CD14-positive monocyte (primary cell): Measurements from ENCODE around the gene CREB1. TPM values are rescaled to one million over a fixed set of nuclear protein-coding genes. Genes with fewer than 3 reads are reported as not detected.

Source experiments
- DNase-seq, 3 donors: peaks; one replicate each; pipeline ENCODE4 v3.0.0-alpha.2; 2011 to 2022
- H2AFZ ChIP-seq: 2 replicates; pipeline ENCODE4 v1.6.0; 2012; ENCODE audit warnings: mild to moderate bottlenecking, low read depth, low read length, inconsistent platforms; ENCODE audit not compliant: insufficient read depth, poor library complexity, severe bottlenecking
- H3K27ac ChIP-seq, 2 donors: 1 replicate in 1 of 2; 2 replicates in 1 of 2; pipeline ENCODE4 v1.5.1; 2012 to 2013; ENCODE audit warnings: low read length in 2 of 2, control low read depth in 1 of 2, inconsistent platforms in 1 of 2, low read depth in 1 of 2, mild to moderate bottlenecking in 1 of 2
- H3K27me3 ChIP-seq, 2 donors: one replicate each; pipeline versions ENCODE4 v1.6.0 to v1.6.1; 2011 to 2013; ENCODE audit warnings: low read length in 2 of 2; ENCODE audit not compliant: control insufficient read depth in 2 of 2, insufficient read depth in 2 of 2
- H3K36me3 ChIP-seq, 2 donors: replicated peaks in 1 of 2; 1 replicate in 1 of 2; 2 replicates in 1 of 2; pipeline versions ENCODE4 v1.5.1 to v1.6.1; 2012 to 2013; ENCODE audit warnings: low read length in 2 of 2, control low read depth in 1 of 2, inconsistent platforms in 1 of 2, mild to moderate bottlenecking in 1 of 2; ENCODE audit not compliant: insufficient read depth in 2 of 2, control insufficient read depth in 1 of 2
- H3K4me1 ChIP-seq, 2 donors: 1 replicate in 1 of 2; 2 replicates in 1 of 2; pipeline versions ENCODE4 v1.5.1 to v1.6.1; 2012 to 2013; ENCODE audit warnings: low read length in 2 of 2, control low read depth in 1 of 2, inconsistent platforms in 1 of 2, mild to moderate bottlenecking in 1 of 2, moderate library complexity in 1 of 2; ENCODE audit not compliant: insufficient read depth in 2 of 2, control insufficient read depth in 1 of 2
- H3K4me2 ChIP-seq: replicated peaks from 2 replicates; pipeline ENCODE3; 2012; ENCODE audit warnings: low read length, moderate library complexity, mild to moderate bottlenecking; ENCODE audit not compliant: poor library complexity, severe bottlenecking; ENCODE audit errors: extremely low read depth
- H3K4me3 ChIP-seq, 3 experiments: fragments of 200-600 bp in 1 of 3; sonication (generic) in 1 of 3; replicated peaks in 1 of 3; 1 replicate in 2 of 3; 2 replicates in 1 of 3; pipeline ENCODE4 v1.5.1; 2011 to 2013; ENCODE audit warnings: low read length in 3 of 3, mild to moderate bottlenecking in 3 of 3, control low read depth in 2 of 3, low read depth in 2 of 3, inconsistent platforms in 1 of 3, moderate library complexity in 1 of 3
- H3K79me2 ChIP-seq: 2 replicates; pipeline ENCODE4 v1.6.0; 2012; ENCODE audit warnings: mild to moderate bottlenecking, control low read depth, inconsistent platforms, low read length, moderate library complexity; ENCODE audit not compliant: insufficient read depth
- H3K9ac ChIP-seq: 2 replicates; pipeline ENCODE4 v1.6.0; 2017; ENCODE audit warnings: low read length, mild to moderate bottlenecking; ENCODE audit not compliant: insufficient read depth, poor library complexity, severe bottlenecking
- H3K9me3 ChIP-seq, 2 donors: replicated peaks in 1 of 2; 1 replicate in 1 of 2; 2 replicates in 1 of 2; pipeline versions ENCODE4 v1.5.1 to v1.6.1; 2012 to 2013; ENCODE audit warnings: low read length in 2 of 2, control low read depth in 1 of 2; ENCODE audit not compliant: control insufficient read depth in 1 of 2, insufficient read depth in 1 of 2
- H4K20me1 ChIP-seq: 2 replicates; pipeline ENCODE4 v1.6.0; 2012; ENCODE audit warnings: mild to moderate bottlenecking, low read length, control low read depth, moderate library complexity; ENCODE audit not compliant: insufficient read depth
- H3K27ac Mint-ChIP-seq, 7 donors: one replicate each; pipeline ENCODE4 v1.8.0; 2020; ENCODE audit warnings: mild to moderate bottlenecking in 7 of 7, mixed read lengths in 7 of 7, moderate library complexity in 6 of 7, inconsistent platforms in 2 of 7
- H3K27me3 Mint-ChIP-seq, 3 donors: one replicate each; pipeline ENCODE4 v1.8.0; 2021 to 2022; ENCODE audit warnings: low read depth in 3 of 3, mild to moderate bottlenecking in 3 of 3, mixed read lengths in 3 of 3, moderate library complexity in 3 of 3, inconsistent platforms in 1 of 3
- H3K36me3 Mint-ChIP-seq, 2 donors: one replicate each; pipeline ENCODE4 v1.8.0; 2020; ENCODE audit warnings: mixed read lengths in 2 of 2, inconsistent platforms in 1 of 2, mild to moderate bottlenecking in 1 of 2
- H3K4me1 Mint-ChIP-seq: one replicate; pipeline ENCODE4 v1.8.0; 2020; ENCODE audit warnings: mild to moderate bottlenecking, mixed read lengths
- H3K4me3 Mint-ChIP-seq, 2 donors: one replicate each; pipeline ENCODE4 v1.8.0; 2020; ENCODE audit warnings: mild to moderate bottlenecking in 2 of 2, mixed read lengths in 2 of 2, moderate library complexity in 1 of 2
- H3K9me3 Mint-ChIP-seq, 7 donors: one replicate each; pipeline ENCODE4 v1.8.0; 2020 to 2022; ENCODE audit warnings: mixed read lengths in 7 of 7, mild to moderate bottlenecking in 6 of 7, moderate library complexity in 6 of 7, inconsistent platforms in 2 of 7
- WGBS: methylation state at CpG from one replicate; pipeline ENCODE4 v1.1.5; 2013; ENCODE audit warnings: missing lambda C conversion rate; ENCODE audit not compliant: insufficient coverage; 5-methylcytosine and 5-hydroxymethylcytosine counted together
- intact Hi-C, 2 donors: fragments of 100-400 bp; cut with micrococcal nuclease; formaldehyde crosslinking; loops; one replicate each; pipeline versions ENCODE4 v1.15.0 to v1.15.1; 2023
- polyA plus RNA-seq, 3 donors: library from polyadenylated mRNA; depleted of rRNA in 1 of 3; unstranded in 2 of 3; stranded (reverse) in 1 of 3; fragments of 300-500 nt in 2 of 3; fragments of >200 nt in 1 of 3; fragmentation: Illumina TruSeq in 2 of 3; gene quantifications; 1 replicate in 2 of 3; 2 replicates in 1 of 3; pipeline ENCODE4 v1.2.3, GENCODE V29; 2012 to 2021
- TF ChIP-seq, protein P1 (sequence below): fragments of 200-600 bp; IDR thresholded peaks from one replicate; pipeline ENCODE4 v1.8.0; 2022; ENCODE audit warnings: antibody characterized with exemption, mild to moderate bottlenecking

CREB1 gene
- polyA plus RNA-seq, 3 donors = 43.3 to 60.5 (median 55.2) TPM

DNA sequence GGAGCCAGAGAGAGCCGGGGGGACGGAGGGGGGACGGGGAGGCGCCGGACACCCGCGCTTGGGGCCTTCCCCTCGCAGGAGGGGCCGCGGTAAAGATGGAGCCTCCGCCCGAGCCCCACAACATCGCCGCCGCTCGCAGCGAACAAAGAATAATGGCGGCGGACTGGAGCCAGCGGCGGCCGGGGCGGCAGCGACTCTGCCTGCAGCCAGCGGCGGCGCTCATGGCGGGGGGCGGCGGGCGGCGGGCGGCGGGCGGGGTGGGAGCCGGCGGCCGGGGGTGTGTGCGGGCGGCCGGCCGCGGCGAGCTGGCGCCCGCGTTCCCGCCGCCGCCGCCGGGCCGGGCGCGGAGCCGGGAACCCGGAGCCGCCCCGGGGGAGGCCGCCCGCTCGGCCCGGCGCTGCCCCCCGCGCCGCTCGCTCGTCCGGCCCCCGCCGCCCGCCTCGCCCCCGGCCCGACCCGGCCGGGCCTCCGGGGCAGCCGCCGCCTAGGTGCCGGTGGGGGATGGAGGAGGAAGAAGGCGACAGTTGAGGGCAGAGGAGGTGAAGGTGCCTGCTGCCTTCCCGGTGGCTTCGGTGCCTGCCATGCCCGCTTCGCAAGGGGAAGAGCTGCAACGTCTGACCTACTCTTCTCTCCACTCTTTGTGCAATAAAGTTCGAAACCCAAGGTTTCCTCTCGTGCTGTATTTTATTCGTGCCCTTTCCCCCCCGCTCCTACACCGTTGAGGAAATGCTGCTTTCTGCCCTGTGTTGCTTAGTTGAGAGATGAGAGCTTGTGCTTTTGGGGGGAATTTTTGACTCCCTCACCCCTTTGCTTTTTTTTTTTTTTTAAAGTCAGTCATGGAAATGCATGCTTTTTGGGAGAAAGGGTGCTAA is 634 bp downstream of the CREB1 start:
- WGBS = under 1% methylated on average over 63 of the region's 93 CpGs
- Histone ChIP-seq H3K4me3 (peak overlapping the region; percentile 81 to 99 (median 96)), H3K9me3 (no peaks in the 10 kb centered on the region), H3K9ac (peak overlapping the region; percentile 100), H2AFZ (peak overlapping the region; percentile 25), H3K27ac (peak overlapping the region; percentile 96 to 100), H4K20me1 (peaks cover 45% of the 10 kb centered on the region), H3K27me3 (no peaks in the 10 kb centered on the region), H3K4me1 (peaks cover 42 to 54% of the 10 kb centered on the region in 2 donors), H3K36me3 (no peaks in the 10 kb centered on the region), H3K4me2 (peak overlapping the region; percentile 82), H3K79me2 (peaks cover 68% of the 10 kb centered on the region)
- DNase-seq = peak; percentile 52 to 62 (median 52)
- TF ChIP-seq, protein P1, sequence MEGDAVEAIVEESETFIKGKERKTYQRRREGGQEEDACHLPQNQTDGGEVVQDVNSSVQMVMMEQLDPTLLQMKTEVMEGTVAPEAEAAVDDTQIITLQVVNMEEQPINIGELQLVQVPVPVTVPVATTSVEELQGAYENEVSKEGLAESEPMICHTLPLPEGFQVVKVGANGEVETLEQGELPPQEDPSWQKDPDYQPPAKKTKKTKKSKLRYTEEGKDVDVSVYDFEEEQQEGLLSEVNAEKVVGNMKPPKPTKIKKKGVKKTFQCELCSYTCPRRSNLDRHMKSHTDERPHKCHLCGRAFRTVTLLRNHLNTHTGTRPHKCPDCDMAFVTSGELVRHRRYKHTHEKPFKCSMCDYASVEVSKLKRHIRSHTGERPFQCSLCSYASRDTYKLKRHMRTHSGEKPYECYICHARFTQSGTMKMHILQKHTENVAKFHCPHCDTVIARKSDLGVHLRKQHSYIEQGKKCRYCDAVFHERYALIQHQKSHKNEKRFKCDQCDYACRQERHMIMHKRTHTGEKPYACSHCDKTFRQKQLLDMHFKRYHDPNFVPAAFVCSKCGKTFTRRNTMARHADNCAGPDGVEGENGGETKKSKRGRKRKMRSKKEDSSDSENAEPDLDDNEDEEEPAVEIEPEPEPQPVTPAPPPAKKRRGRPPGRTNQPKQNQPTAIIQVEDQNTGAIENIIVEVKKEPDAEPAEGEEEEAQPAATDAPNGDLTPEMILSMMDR = no peak
- peaks cover 0 to 3% (median 0%) of the 10 kb centered on the region in 7 donors for H3K9me3 Mint-ChIP-seq
- peak overlapping the region; percentile 92 to 96 for H3K4me3 Mint-ChIP-seq
- H3K36me3 Mint-ChIP-seq = peaks cover 4 to 24% of the 10 kb centered on the region in 2 donors
- peaks cover 62% of the 10 kb centered on the region for H3K4me1 Mint-ChIP-seq
- H3K27ac Mint-ChIP-seq = peak overlapping the region; percentile 98 to 100 (median 100)
- intact Hi-C loops = no loop called here
- peaks cover 0 to 10% (median 0%) of the 10 kb centered on the region in 3 donors for H3K27me3 Mint-ChIP-seq

DNA sequence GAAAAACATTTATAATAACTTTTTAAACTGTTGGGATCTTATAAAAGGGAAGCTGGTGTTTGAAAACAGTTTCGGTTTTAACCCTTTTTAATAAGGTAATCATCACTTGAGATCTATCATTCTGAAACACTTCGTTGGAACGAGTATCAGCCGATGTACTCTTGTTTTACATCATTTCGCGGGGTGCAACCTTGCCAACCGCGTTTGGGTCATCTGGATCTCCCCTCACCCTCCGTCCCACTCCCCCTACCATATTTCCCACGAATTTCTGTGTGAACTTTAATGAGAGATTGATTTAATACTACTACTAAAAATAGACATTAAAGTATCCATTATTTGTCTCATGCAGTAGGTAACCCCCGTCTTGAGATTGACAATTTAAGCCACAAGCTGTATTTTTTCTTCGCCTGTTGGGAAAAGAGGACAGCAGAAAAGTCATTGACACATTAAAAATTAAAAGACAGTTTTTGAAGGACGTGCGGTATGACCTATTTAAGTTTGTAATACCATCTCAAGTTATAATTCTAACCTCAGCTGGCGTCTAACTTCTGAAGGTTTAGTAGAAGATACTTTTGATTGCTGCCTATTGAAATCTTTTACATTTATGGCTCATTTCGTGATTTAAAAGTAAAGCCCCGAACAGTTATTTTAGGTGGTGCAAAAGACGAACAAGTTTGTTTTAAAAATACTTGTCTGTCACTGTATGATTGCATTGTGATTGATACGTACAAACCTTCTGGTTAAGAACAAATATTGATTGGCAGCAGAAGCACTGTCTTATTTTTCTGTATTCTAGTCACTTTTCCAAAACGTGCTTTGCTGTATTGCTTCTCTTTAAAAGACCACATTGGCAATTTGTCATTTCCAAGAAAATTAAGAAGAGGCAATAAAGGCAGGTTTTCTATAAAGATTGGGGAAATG is 1.5 kb downstream of the CREB1 start:
- Histone ChIP-seq H4K20me1 (peaks cover 53% of the 10 kb centered on the region), H3K27ac (peak overlapping the region; percentile 96 to 97), H3K9ac (peak overlapping the region; percentile 84), H3K4me1 (peaks cover 37 to 49% of the 10 kb centered on the region in 2 donors), H3K36me3 (peaks cover 0 to 5% of the 10 kb centered on the region in 2 donors), H3K9me3 (no peaks in the 10 kb centered on the region), H2AFZ (no peak overlapping the region), H3K79me2 (peaks cover 77% of the 10 kb centered on the region), H3K4me2 (peak overlapping the region; percentile 82), H3K4me3 (peak overlapping the region; percentile 81 to 99 (median 96)), H3K27me3 (no peaks in the 10 kb centered on the region)
- Mint-ChIP-seq H3K4me3 (peak overlapping the region; percentile 92 to 96), H3K4me1 (peaks cover 56% of the 10 kb centered on the region), H3K9me3 (peaks cover 0 to 3% (median 0%) of the 10 kb centered on the region in 7 donors), H3K27ac (peak overlapping the region; percentile 98 to 100 (median 99)), H3K36me3 (peaks cover 4 to 30% of the 10 kb centered on the region in 2 donors), H3K27me3 (peaks cover 0 to 10% (median 0%) of the 10 kb centered on the region in 3 donors)
- peak in 1 of 3 donors; percentile 50 for DNase-seq
- 6% methylated on average over 5 of the region's 20 CpGs for WGBS
- TF ChIP-seq, protein P1 = no peak
- intact Hi-C loops = no loop called here
